WTC11 (cell line): ENCODE measurements around the gene ZBTB20. TPM values are rescaled to one million over a fixed set of nuclear protein-coding genes. Genes with fewer than 3 reads are reported as not detected.

Source experiments
- ATAC-seq: fragments of 200-7000 bp; cut with Tn5 transposase; 2 replicates; pipeline ENCODE4 v1.10.0; 2021; ENCODE audit warnings: mild to moderate bottlenecking, moderate library complexity
- CTCF ChIA-PET: fragments of 300-600 bp; sonication (Branson Sonifier 250); formaldehyde crosslinking; loops from one replicate; lab custom pipeline; 2021; ENCODE audit warnings: antibody characterized with exemption; lab: Charles Lee
- POLR2A ChIA-PET: fragments of 350-600 bp; sonication (Branson Sonifier 250); formaldehyde crosslinking; loops from one replicate; lab custom pipeline; 2021; ENCODE audit warnings: antibody characterized with exemption; lab: Charles Lee
- DNase-seq: peaks from one replicate; pipeline ENCODE4 v3.0.0; 2021; ENCODE audit warnings: low spot score
- H3K27ac Mint-ChIP-seq: 2 replicates; pipeline ENCODE4 v1.8.0; 2021; ENCODE audit warnings: mixed read lengths
- H3K27me3 Mint-ChIP-seq: 2 replicates; pipeline ENCODE4 v1.8.0; 2021; ENCODE audit warnings: low read depth, mild to moderate bottlenecking, moderate library complexity, mixed read lengths
- H3K36me3 Mint-ChIP-seq: 2 replicates; pipeline ENCODE4 v1.8.0; 2021; ENCODE audit warnings: mixed read lengths
- H3K4me1 Mint-ChIP-seq: 2 replicates; pipeline ENCODE4 v1.8.0; 2022; ENCODE audit warnings: mixed read lengths
- H3K4me3 Mint-ChIP-seq: 2 replicates; pipeline ENCODE4 v1.8.0; 2021; ENCODE audit warnings: mild to moderate bottlenecking, moderate library complexity, mixed read lengths
- H3K9me3 Mint-ChIP-seq: 2 replicates; pipeline ENCODE4 v1.8.0; 2021; ENCODE audit warnings: mixed read lengths
- NFYB ChIP-seq: sonication (generic); formaldehyde crosslinking; conservative IDR thresholded peaks from 2 replicates; pipeline ENCODE4 v1.8.0; 2022; ENCODE audit warnings: low read depth, missing genetic modification reagents
- TP53 ChIP-seq: sonication (generic); formaldehyde crosslinking; IDR thresholded peaks from 2 replicates; pipeline ENCODE4 v1.8.1; 2023; ENCODE audit warnings: mild to moderate bottlenecking, missing genetic modification reagents
- ZNF138 ChIP-seq: sonication (generic); formaldehyde crosslinking; conservative IDR thresholded peaks from 2 replicates; pipeline ENCODE4 v1.8.1; 2022; ENCODE audit warnings: mild to moderate bottlenecking, moderate library complexity, missing genetic modification reagents
- ZNF416 ChIP-seq: fragments of 250-450 bp; sonication (Bioruptor Pico); IDR thresholded peaks from 2 replicates; pipeline ENCODE4 v1.9.0; 2021; ENCODE audit warnings: mild to moderate bottlenecking, inconsistent platforms
- microRNA-seq: library from miRNA; unstranded; fragments of <30 nt; microRNA quantifications from one replicate; pipeline ENCODE4 v1.2.0, GENCODE V29; 2022; ENCODE audit warnings: borderline number of aligned reads
- total RNA-seq: library from RNA; stranded (reverse); gene quantifications from 3 replicates; pipeline ENCODE4 v1.2.3, GENCODE V29; 2021
- TF ChIP-seq, protein P1 (sequence below): sonication (generic); formaldehyde crosslinking; IDR thresholded peaks from 2 replicates; pipeline ENCODE4 v1.8.1; 2023; ENCODE audit warnings: mild to moderate bottlenecking, missing genetic modification reagents, moderate library complexity

Gene ZBTB20
- total RNA-seq, 1 experiment from 2014 or later: 1.5 TPM

DNA sequence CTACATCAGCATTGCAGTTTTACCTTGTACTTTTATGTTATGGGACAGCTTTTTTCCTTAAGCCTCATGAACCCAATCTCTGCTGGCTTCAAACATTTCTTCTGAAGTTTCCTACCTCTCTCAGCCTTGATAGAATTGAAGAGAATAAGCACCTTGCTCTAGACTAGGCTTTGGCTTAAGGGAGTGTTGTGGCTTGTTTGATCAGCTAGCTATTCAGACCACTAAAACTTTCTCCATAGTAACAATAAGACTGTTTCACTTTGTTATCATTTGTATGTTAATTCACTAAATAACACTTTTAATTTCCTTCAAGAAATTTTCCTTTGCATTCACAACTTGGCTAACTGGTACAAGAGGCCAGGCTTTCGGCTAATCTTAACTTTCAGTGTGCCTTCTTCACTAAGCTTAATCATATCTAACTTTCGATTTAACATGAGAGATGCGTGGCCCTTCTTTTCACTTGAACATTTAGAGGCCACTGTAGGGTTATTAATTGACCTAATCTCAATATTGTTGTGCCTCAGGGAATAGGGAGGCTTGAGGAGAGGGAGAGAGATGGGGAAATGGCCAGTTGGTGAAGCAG lies 861.3 kb downstream of the ZBTB20 start (continued):
- TF ChIP-seq, protein P1, sequence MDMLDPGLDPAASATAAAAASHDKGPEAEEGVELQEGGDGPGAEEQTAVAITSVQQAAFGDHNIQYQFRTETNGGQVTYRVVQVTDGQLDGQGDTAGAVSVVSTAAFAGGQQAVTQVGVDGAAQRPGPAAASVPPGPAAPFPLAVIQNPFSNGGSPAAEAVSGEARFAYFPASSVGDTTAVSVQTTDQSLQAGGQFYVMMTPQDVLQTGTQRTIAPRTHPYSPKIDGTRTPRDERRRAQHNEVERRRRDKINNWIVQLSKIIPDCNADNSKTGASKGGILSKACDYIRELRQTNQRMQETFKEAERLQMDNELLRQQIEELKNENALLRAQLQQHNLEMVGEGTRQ (CRISPR knock-in tag): no peak
- TF ChIP-seq, all 79 proteins: peak for 0

DNA sequence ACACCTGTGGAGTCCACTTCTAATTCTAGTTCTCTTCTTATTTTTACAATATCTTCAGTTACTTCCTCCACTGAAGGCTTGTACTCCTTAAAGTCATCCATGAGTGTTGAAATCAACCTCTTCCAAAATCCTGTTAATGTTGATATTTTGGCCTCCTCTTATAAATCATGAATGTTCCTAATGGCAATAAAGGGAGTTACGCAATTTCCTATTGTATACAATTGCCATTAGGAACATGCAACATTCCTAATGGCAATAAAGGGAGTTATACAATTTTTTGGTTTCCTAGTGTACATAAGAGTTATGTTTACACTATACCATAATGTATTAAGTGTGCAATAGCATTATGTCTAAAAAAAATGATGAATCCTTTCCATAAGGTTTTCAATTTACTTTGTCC lies 862.4 kb downstream of the ZBTB20 start:
- no peaks in the 10 kb centered on the region for H3K4me1 Mint-ChIP-seq
- TF ChIP-seq NFYB: no peak
- no peak for TF ChIP-seq ZNF416 (CRISPR knock-in tag)
- TF ChIP-seq ZNF138 (CRISPR knock-in tag): no peak
- TF ChIP-seq TP53 (CRISPR knock-in tag): no peak
- H3K4me3 Mint-ChIP-seq: no peak overlapping the region
- H3K27me3 Mint-ChIP-seq: no peaks in the 10 kb centered on the region
- POLR2A ChIA-PET: no interaction called here
- ATAC-seq (no peak), DNase-seq (no peak)
- no peak overlapping the region for H3K27ac Mint-ChIP-seq
- no peaks in the 10 kb centered on the region for H3K36me3 Mint-ChIP-seq
- CTCF ChIA-PET: interaction anchor here (1.1 to 1.5 kb wide), 2 partner anchors 129 to 134 kb away, joined by 4 read pairs; no protein-coding TSS in a partner anchor
- H3K9me3 Mint-ChIP-seq: peaks cover 11% of the 10 kb centered on the region

Small RNA genes within 50 kb of the gene (microRNA-seq; reads per million reads assigned to microRNA genes)
- gene MIR4796: not detected
